HepG2 (cell line): ENCODE data around the gene SNX10. TPM values are rescaled to one million over a fixed set of nuclear protein-coding genes. Genes with fewer than 3 reads are reported as not detected.
A peak's percentile ranks its signal among the peaks of the same experiment; 100 is the strongest.

Experiments used
- GABPB1 ChIP-seq: IDR thresholded peaks from 2 replicates; pipeline ENCODE4 v1.6.1; 2016; ENCODE audit warnings: mild to moderate bottlenecking, missing genetic modification reagents, moderate library complexity, missing compliant biosample characterization
- GATAD1 ChIP-seq: IDR thresholded peaks from 2 replicates; pipeline ENCODE4 v1.6.1; 2016; ENCODE audit warnings: missing genetic modification reagents, missing compliant biosample characterization
- KDM2A ChIP-seq: sonication (generic); formaldehyde crosslinking; IDR thresholded peaks from 2 replicates; pipeline ENCODE4 v1.4.0; 2020; ENCODE audit warnings: low read depth, missing genetic modification reagents, borderline replicate concordance
- POLR2G ChIP-seq: fragments of 200-400 bp; formaldehyde crosslinking; IDR thresholded peaks from 2 replicates; pipeline ENCODE4 v1.6.1; 2018; ENCODE audit warnings: mild to moderate bottlenecking, low read depth, low read length, moderate library complexity
- RBFOX2 ChIP-seq: fragments of 200-400 bp; formaldehyde crosslinking; IDR thresholded peaks from 2 replicates; pipeline ENCODE4 v1.6.1; 2017; ENCODE audit warnings: low read depth, mild to moderate bottlenecking, low read length
- SALL1 ChIP-seq: sonication (generic); formaldehyde crosslinking; IDR thresholded peaks from 2 replicates; pipeline ENCODE4 v1.8.0; 2022; ENCODE audit warnings: mild to moderate bottlenecking, missing genetic modification reagents
- ZBTB7B ChIP-seq: sonication (generic); formaldehyde crosslinking; IDR thresholded peaks from 2 replicates; pipeline ENCODE4 v1.4.0; 2020; ENCODE audit warnings: missing genetic modification reagents
- ZNF333 ChIP-seq: sonication (generic); formaldehyde crosslinking; IDR thresholded peaks from 2 replicates; pipeline ENCODE4 v1.4.0; 2020; ENCODE audit warnings: mild to moderate bottlenecking, missing genetic modification reagents, borderline replicate concordance
- ZNF343 ChIP-seq: sonication (generic); formaldehyde crosslinking; IDR thresholded peaks from 2 replicates; pipeline ENCODE4 v1.4.0; 2020; ENCODE audit warnings: mild to moderate bottlenecking, missing genetic modification reagents
- ZNF883 ChIP-seq: sonication (generic); formaldehyde crosslinking; IDR thresholded peaks from 2 replicates; pipeline ENCODE4 v1.5.1; 2020; ENCODE audit warnings: mild to moderate bottlenecking, missing genetic modification reagents; ENCODE audit errors: not compliant biosample characterization
- polyA plus RNA-seq, 8 experiments: library from polyadenylated mRNA; depleted of rRNA in 3 of 8; stranded (reverse) in 7 of 8; unstranded in 1 of 8; fragments of >200 nt; fragmentation: Illumina TruSeq in 4 of 8; extraction: Trizol in 4 of 8; gene quantifications; 2 replicates each; pipeline versions ENCODE4 v1.2.1 to v1.2.3, GENCODE V29; 2011 to 2016; ENCODE audit warnings: low read depth in 4 of 8, missing spikeins in 1 of 8, mixed read lengths in 1 of 8; ENCODE audit not compliant: insufficient read depth in 1 of 8
- total RNA-seq, 5 experiments: library from RNA; depleted of rRNA; stranded (reverse); fragments of >200 nt; fragmentation: Illumina TruSeq; extraction: Trizol; gene quantifications; 2 replicates each; pipeline ENCODE4 v1.2.3, GENCODE V29; 2016; ENCODE audit warnings: low read depth in 1 of 5
- TF ChIP-seq, protein P1 (sequence below): sonication (generic); formaldehyde crosslinking; IDR thresholded peaks from 2 replicates; pipeline ENCODE4 v1.4.0; 2020; ENCODE audit warnings: missing genetic modification reagents
- TF ChIP-seq, protein P2 (sequence below): IDR thresholded peaks from 2 replicates; pipeline ENCODE4 v1.6.1; 2016; ENCODE audit warnings: mild to moderate bottlenecking
- TF ChIP-seq, protein P3 (sequence below): IDR thresholded peaks from 2 replicates; pipeline ENCODE4 v1.6.1; 2012; ENCODE audit warnings: low read length, improper control_type of control experiment
- TF ChIP-seq, protein P4 (sequence below): sonication (generic); formaldehyde crosslinking; IDR thresholded peaks from 2 replicates; pipeline ENCODE4 v1.4.0; 2020; ENCODE audit warnings: mild to moderate bottlenecking, missing genetic modification reagents
- TF ChIP-seq, protein P5 (sequence below): sonication (generic); formaldehyde crosslinking; IDR thresholded peaks from 2 replicates; pipeline ENCODE4 v1.4.0; 2020; ENCODE audit warnings: low read depth, mild to moderate bottlenecking, missing genetic modification reagents
- TF ChIP-seq, protein P6 (sequence below): sonication (generic); formaldehyde crosslinking; conservative IDR thresholded peaks from 2 replicates; pipeline ENCODE4 v1.4.0; 2020; ENCODE audit warnings: missing genetic modification reagents

Gene SNX10
- total and polyA plus RNA-seq, 2 of the 13 experiments (the other 11 are each of a cell fraction or from before 2014, with no cell fraction given), result 26.0 to 27.6 TPM

DNA sequence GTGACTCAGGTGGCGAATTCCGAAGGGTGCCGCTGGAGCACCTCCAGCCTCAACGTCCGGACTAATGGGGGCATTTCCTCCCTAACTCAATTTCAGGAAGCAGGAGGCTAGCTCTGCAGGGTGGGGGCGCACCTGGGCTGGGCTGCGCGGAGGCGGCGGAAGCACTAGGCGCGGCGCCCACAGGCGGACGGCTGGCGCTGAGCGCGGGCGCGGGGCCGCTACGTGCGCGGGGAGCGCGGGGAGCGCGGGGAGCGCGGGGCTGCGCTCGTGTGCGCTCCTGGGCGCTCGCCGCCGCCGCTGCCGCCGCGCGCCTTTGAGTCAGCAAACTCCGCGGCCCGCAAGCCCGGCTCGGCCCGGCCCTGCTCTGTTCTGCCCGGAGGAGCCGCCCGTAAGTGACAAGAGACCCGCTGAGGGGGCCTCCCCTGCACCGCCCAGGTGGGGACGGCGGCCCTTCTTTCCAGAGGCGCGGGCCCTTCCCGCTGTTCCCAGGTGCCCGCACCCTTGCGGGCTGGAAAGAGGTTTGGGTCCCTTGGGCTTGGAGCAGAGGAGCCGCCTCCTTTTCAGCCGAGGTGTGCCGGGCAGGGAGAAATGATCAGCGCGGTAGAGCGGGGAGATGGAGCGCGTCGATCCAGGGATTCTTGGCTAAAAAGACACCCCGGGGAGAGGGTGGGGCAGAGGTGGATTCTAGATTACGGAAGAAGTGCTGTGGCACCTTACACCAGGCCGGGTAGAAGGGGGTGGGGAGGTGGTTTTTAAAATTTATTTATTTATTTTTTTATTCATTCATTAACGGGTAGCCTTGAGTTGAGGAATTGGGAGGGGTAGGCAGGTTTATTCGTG lies at the start of gene SNX10 (continued):
- TF ChIP-seq, protein P1, sequence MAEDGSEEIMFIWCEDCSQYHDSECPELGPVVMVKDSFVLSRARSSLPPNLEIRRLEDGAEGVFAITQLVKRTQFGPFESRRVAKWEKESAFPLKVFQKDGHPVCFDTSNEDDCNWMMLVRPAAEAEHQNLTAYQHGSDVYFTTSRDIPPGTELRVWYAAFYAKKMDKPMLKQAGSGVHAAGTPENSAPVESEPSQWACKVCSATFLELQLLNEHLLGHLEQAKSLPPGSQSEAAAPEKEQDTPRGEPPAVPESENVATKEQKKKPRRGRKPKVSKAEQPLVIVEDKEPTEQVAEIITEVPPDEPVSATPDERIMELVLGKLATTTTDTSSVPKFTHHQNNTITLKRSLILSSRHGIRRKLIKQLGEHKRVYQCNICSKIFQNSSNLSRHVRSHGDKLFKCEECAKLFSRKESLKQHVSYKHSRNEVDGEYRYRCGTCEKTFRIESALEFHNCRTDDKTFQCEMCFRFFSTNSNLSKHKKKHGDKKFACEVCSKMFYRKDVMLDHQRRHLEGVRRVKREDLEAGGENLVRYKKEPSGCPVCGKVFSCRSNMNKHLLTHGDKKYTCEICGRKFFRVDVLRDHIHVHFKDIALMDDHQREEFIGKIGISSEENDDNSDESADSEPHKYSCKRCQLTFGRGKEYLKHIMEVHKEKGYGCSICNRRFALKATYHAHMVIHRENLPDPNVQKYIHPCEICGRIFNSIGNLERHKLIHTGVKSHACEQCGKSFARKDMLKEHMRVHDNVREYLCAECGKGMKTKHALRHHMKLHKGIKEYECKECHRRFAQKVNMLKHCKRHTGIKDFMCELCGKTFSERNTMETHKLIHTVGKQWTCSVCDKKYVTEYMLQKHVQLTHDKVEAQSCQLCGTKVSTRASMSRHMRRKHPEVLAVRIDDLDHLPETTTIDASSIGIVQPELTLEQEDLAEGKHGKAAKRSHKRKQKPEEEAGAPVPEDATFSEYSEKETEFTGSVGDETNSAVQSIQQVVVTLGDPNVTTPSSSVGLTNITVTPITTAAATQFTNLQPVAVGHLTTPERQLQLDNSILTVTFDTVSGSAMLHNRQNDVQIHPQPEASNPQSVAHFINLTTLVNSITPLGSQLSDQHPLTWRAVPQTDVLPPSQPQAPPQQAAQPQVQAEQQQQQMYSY (CRISPR knock-in tag), result no peak
- TF ChIP-seq, protein P2, sequence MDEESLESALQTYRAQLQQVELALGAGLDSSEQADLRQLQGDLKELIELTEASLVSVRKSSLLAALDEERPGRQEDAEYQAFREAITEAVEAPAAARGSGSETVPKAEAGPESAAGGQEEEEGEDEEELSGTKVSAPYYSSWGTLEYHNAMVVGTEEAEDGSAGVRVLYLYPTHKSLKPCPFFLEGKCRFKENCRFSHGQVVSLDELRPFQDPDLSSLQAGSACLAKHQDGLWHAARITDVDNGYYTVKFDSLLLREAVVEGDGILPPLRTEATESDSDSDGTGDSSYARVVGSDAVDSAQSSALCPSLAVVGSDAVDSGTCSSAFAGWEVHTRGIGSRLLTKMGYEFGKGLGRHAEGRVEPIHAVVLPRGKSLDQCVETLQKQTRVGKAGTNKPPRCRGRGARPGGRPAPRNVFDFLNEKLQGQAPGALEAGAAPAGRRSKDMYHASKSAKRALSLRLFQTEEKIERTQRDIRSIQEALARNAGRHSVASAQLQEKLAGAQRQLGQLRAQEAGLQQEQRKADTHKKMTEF (CRISPR knock-in tag), result peak; percentile 43; the same call in 1 of the 2 replicates
- no peak for TF ChIP-seq ZNF883
- TF ChIP-seq, protein P3, sequence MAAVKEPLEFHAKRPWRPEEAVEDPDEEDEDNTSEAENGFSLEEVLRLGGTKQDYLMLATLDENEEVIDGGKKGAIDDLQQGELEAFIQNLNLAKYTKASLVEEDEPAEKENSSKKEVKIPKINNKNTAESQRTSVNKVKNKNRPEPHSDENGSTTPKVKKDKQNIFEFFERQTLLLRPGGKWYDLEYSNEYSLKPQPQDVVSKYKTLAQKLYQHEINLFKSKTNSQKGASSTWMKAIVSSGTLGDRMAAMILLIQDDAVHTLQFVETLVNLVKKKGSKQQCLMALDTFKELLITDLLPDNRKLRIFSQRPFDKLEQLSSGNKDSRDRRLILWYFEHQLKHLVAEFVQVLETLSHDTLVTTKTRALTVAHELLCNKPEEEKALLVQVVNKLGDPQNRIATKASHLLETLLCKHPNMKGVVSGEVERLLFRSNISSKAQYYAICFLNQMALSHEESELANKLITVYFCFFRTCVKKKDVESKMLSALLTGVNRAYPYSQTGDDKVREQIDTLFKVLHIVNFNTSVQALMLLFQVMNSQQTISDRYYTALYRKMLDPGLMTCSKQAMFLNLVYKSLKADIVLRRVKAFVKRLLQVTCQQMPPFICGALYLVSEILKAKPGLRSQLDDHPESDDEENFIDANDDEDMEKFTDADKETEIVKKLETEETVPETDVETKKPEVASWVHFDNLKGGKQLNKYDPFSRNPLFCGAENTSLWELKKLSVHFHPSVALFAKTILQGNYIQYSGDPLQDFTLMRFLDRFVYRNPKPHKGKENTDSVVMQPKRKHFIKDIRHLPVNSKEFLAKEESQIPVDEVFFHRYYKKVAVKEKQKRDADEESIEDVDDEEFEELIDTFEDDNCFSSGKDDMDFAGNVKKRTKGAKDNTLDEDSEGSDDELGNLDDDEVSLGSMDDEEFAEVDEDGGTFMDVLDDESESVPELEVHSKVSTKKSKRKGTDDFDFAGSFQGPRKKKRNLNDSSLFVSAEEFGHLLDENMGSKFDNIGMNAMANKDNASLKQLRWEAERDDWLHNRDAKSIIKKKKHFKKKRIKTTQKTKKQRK, result no peak
- peak; percentile 69 for TF ChIP-seq POLR2G
- TF ChIP-seq RBFOX2, result peak; percentile 59; the same call in 1 of the 2 replicates
- TF ChIP-seq KDM2A (CRISPR knock-in tag), result peak; percentile 51; the same call in 1 of the 2 replicates
- TF ChIP-seq GATAD1 (CRISPR knock-in tag), result peak; percentile 33; the same call in 1 of the 2 replicates
- TF ChIP-seq, protein P4, sequence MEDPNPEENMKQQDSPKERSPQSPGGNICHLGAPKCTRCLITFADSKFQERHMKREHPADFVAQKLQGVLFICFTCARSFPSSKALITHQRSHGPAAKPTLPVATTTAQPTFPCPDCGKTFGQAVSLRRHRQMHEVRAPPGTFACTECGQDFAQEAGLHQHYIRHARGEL (CRISPR knock-in tag), result no peak
- TF ChIP-seq SALL1 (CRISPR knock-in tag), result peak; percentile 77; the same call in 1 of the 2 replicates
- TF ChIP-seq, protein P5, sequence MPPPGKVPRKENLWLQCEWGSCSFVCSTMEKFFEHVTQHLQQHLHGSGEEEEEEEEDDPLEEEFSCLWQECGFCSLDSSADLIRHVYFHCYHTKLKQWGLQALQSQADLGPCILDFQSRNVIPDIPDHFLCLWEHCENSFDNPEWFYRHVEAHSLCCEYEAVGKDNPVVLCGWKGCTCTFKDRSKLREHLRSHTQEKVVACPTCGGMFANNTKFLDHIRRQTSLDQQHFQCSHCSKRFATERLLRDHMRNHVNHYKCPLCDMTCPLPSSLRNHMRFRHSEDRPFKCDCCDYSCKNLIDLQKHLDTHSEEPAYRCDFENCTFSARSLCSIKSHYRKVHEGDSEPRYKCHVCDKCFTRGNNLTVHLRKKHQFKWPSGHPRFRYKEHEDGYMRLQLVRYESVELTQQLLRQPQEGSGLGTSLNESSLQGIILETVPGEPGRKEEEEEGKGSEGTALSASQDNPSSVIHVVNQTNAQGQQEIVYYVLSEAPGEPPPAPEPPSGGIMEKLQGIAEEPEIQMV (CRISPR knock-in tag), result 0 out of 2 replicates have a peak, but pooled peaks have one; percentile 34
- TF ChIP-seq, protein P6, sequence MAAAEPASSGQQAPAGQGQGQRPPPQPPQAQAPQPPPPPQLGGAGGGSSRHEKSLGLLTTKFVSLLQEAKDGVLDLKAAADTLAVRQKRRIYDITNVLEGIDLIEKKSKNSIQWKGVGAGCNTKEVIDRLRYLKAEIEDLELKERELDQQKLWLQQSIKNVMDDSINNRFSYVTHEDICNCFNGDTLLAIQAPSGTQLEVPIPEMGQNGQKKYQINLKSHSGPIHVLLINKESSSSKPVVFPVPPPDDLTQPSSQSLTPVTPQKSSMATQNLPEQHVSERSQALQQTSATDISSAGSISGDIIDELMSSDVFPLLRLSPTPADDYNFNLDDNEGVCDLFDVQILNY (CRISPR knock-in tag), result no peak
- no peak for TF ChIP-seq ZNF333 (CRISPR knock-in tag)
- peak; percentile 81 for TF ChIP-seq GABPB1 (CRISPR knock-in tag)
- 0 out of 2 replicates have a peak, but pooled peaks have one; percentile 48 for TF ChIP-seq ZNF343 (CRISPR knock-in tag)
- 0 out of 2 replicates have a peak, but pooled peaks have one; percentile 56 for TF ChIP-seq ZBTB7B
